ENCODE data around the gene NDUFS8. TPM values are rescaled to one million over a fixed set of nuclear protein-coding genes. Genes with fewer than 3 reads are reported as not detected.

NDUFS8 gene
- total and polyA plus RNA-seq, 2 of the 13 experiments (the other 11 are each of a cell fraction or from before 2014, with no cell fraction given), result 96.7 to 158 TPM

- TF ChIP-seq AHDC1 (CRISPR knock-in tag; IDR thresholded peaks at IDR 0.05; ENCODE audit: borderline replicate concordance), result 0 out of 2 replicates have a peak, but pooled peaks have one; percentile 24
- no peak for TF ChIP-seq BRCA1 (CRISPR knock-in tag; IDR thresholded peaks at IDR 0.05)
- no peak for TF ChIP-seq RFX3 (CRISPR knock-in tag; IDR thresholded peaks at IDR 0.05)
- TF ChIP-seq RXRA (CRISPR knock-in tag; IDR thresholded peaks at IDR 0.05), result peak; percentile 39; the same call in 1 of the 2 replicates
- TF ChIP-seq EED (CRISPR knock-in tag; IDR thresholded peaks at IDR 0.05), result peak; percentile 30; the same call in 1 of the 2 replicates
- TF ChIP-seq HDAC2 (CRISPR knock-in tag; IDR thresholded peaks at IDR 0.05), result peak; percentile 62
- peak; percentile 62 for TF ChIP-seq U2AF1 (optimal IDR thresholded peaks at IDR 0.05; ENCODE audit: low read depth, low read length)
- peak; percentile 91 for TF ChIP-seq FOXC1 (CRISPR knock-in tag; IDR thresholded peaks at IDR 0.05; ENCODE audit: borderline replicate concordance)
- peak; percentile 69; the same call in 1 of the 2 replicates for TF ChIP-seq ZMYM4 (CRISPR knock-in tag; IDR thresholded peaks at IDR 0.05)
- TF ChIP-seq MAX (IDR thresholded peaks at IDR 0.05), result peak; percentile 75
- 0 out of 2 replicates have a peak, but pooled peaks have one; percentile 50 for TF ChIP-seq ZNF264 (CRISPR knock-in tag; IDR thresholded peaks at IDR 0.05)
- peak; percentile 75 for TF ChIP-seq RBM39 (IDR thresholded peaks at IDR 0.05; ENCODE audit: low read depth, low read length, poor library complexity, severe bottlenecking)
- 0 out of 2 replicates have a peak, but pooled peaks have one; percentile 44 for TF ChIP-seq ZBTB7A (CRISPR knock-in tag; IDR thresholded peaks at IDR 0.05)
- 0 out of 2 replicates have a peak, but pooled peaks have one; percentile 17 for TF ChIP-seq ZBTB25 (CRISPR knock-in tag; IDR thresholded peaks at IDR 0.05)
- peak; percentile 42; the same call in 1 of the 2 replicates for TF ChIP-seq ATF3 (CRISPR knock-in tag; IDR thresholded peaks at IDR 0.05)
- TF ChIP-seq ASH2L (IDR thresholded peaks at IDR 0.05; ENCODE audit: insufficient read length, low read depth, low read length), result peak; percentile 59
- peak; percentile 71; the same call in 1 of the 2 replicates for TF ChIP-seq ARHGAP35 (CRISPR knock-in tag; IDR thresholded peaks at IDR 0.05; ENCODE audit: borderline replicate concordance)
- TF ChIP-seq TFDP1 (CRISPR knock-in tag; IDR thresholded peaks at IDR 0.05; ENCODE audit: borderline replicate concordance), result peak; percentile 30; the same call in 1 of the 2 replicates
- TF ChIP-seq ZNF576 (CRISPR knock-in tag; IDR thresholded peaks at IDR 0.05), result peak; percentile 78
Observed at GRCh38 chr11:68030318-68031143, at the start of gene NDUFS8 (continued).
